HEK293 (cell line): ENCODE data around the gene FKRP.

Source experiments
- REPIN1 ChIP-seq: fragments of 450-650 bp; formaldehyde crosslinking; IDR thresholded peaks from 2 replicates; pipeline ENCODE4 v1.5.1; 2017; ENCODE audit warnings: missing biosample characterization, missing genetic modification characterization, low read depth
- ZNF777 ChIP-seq: fragments of 450-650 bp; formaldehyde crosslinking; IDR thresholded peaks from 2 replicates; pipeline ENCODE4 v1.5.1; 2017; ENCODE audit warnings: missing biosample characterization, missing genetic modification characterization, borderline replicate concordance
- TF ChIP-seq, protein P1 (sequence below): fragments of 450-650 bp; formaldehyde crosslinking; IDR thresholded peaks from 2 replicates; pipeline ENCODE4 v1.5.1; 2016; ENCODE audit warnings: missing biosample characterization, missing genetic modification characterization

DNA sequence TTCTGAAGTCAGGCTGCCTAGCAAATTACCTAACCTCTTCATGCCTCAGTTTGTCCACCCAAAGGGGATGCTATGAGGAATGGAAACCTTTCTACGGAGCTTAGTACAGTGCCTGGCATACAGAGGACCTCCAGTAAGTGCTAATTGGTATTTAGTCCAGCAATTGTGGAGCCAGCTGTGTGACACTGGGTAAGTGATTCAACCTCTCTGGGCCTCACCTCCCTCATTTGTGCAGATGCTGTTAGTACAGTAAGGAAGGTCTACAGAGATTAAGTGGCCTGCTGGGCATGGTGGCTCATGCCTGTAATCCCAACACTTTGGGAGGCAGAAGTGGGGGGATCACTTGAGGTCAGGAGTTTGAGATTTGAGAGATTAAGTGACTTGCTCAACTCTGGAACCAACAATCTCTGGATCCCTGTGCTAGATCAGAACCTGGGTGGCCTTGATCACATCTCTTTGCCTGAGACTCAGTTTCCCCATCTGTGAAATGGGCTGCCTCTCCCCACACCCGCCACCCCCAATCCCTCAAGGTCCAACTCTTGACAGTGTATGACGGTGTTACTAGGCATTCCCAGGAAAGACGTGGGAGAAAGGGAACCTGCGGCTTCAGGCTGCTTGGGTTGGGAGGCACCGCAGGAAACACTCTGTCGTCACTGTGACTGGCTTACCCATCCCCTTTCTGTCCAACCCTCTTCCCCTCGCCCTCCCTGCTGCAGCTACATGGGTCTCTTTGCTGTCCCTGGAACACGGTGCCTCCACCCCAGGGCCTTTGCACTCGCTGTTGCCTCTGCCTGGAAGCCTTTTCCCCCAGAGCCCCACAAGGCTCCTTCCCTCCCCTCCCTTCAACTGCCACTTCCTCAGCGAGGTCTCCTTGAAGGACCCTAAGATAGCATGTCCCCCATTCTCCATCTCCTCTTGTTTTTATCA lies 47.2 kb upstream of the FKRP start:
- TF ChIP-seq, protein P1, sequence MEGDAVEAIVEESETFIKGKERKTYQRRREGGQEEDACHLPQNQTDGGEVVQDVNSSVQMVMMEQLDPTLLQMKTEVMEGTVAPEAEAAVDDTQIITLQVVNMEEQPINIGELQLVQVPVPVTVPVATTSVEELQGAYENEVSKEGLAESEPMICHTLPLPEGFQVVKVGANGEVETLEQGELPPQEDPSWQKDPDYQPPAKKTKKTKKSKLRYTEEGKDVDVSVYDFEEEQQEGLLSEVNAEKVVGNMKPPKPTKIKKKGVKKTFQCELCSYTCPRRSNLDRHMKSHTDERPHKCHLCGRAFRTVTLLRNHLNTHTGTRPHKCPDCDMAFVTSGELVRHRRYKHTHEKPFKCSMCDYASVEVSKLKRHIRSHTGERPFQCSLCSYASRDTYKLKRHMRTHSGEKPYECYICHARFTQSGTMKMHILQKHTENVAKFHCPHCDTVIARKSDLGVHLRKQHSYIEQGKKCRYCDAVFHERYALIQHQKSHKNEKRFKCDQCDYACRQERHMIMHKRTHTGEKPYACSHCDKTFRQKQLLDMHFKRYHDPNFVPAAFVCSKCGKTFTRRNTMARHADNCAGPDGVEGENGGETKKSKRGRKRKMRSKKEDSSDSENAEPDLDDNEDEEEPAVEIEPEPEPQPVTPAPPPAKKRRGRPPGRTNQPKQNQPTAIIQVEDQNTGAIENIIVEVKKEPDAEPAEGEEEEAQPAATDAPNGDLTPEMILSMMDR, result no peak
- TF ChIP-seq ZNF777 (tag by site-specific recombination) (no peak), REPIN1 (tag by site-specific recombination) (no peak)
